OCI-LY7 (cell line): ENCODE results near the gene COMP. TPM values are rescaled to one million over a fixed set of nuclear protein-coding genes. Genes with fewer than 3 reads are reported as not detected.

Experiments
- BruUV-seq: library from RNA; stranded (reverse); fragments of 400-500 nt; replicated peaks from 2 replicates; lab custom pipeline; 2021; lab: Mats Ljungman, UMichigan
- CTCF ChIA-PET: fragments of 300-600 bp; sonication (Branson Sonifier 250); formaldehyde crosslinking; loops from one replicate; lab custom pipeline; 2022; ENCODE audit warnings: antibody characterized with exemption; ENCODE audit not compliant: unreplicated experiment; lab: Charles Lee
- POLR2A ChIA-PET: fragments of 300-600 bp; sonication (Branson Sonifier 250); formaldehyde crosslinking; loops from one replicate; lab custom pipeline; 2022; ENCODE audit warnings: antibody characterized with exemption; lab: Charles Lee
- DNase-seq: peaks from one replicate; pipeline ENCODE4 v3.0.0-alpha.2; 2015; ENCODE audit warnings: low spot score
- H2AFZ ChIP-seq: fragments of 200-600 bp; sonication (generic), shearing (Covaris generic); 2 replicates; pipeline ENCODE4 v1.6.1; 2014; ENCODE audit warnings: mild to moderate bottlenecking, antibody characterized with exemption, low read length, moderate library complexity
- H3K27ac ChIP-seq: fragments of 200-600 bp; sonication (generic); 2 replicates; pipeline ENCODE4 v1.5.1; 2014; ENCODE audit warnings: mixed run types, low read depth, mild to moderate bottlenecking, moderate library complexity, low read length, inconsistent platforms; ENCODE audit not compliant: poor library complexity, severe bottlenecking
- H3K36me3 ChIP-seq: fragments of 200-600 bp; sonication (generic); 2 replicates; pipeline ENCODE4 v1.6.1; 2014; ENCODE audit warnings: mild to moderate bottlenecking, antibody characterized with exemption, low read length, moderate library complexity, mixed read lengths; ENCODE audit not compliant: insufficient read depth
- H3K4me1 ChIP-seq: fragments of 200-600 bp; sonication (generic); 2 replicates; pipeline ENCODE4 v1.5.1; 2014; ENCODE audit warnings: mild to moderate bottlenecking, low read length; ENCODE audit not compliant: insufficient read depth, poor library complexity, severe bottlenecking
- H3K4me2 ChIP-seq: fragments of 200-600 bp; sonication (generic); 2 replicates; pipeline ENCODE4 v1.6.1; 2014; ENCODE audit warnings: mild to moderate bottlenecking, low read length
- H3K4me3 ChIP-seq: fragments of 200-600 bp; sonication (generic); 2 replicates; pipeline ENCODE4 v1.5.1; 2014; ENCODE audit warnings: mild to moderate bottlenecking, low read depth, low read length; ENCODE audit not compliant: poor library complexity, severe bottlenecking
- H3K79me2 ChIP-seq: fragments of 200-600 bp; sonication (generic); 2 replicates; pipeline ENCODE4 v1.6.1; 2016; ENCODE audit warnings: low read depth, mild to moderate bottlenecking, low read length, moderate library complexity, mixed read lengths; ENCODE audit not compliant: insufficient read depth
- H3K9me2 ChIP-seq: fragments of 200-600 bp; sonication (generic); 2 replicates; pipeline ENCODE4 v1.6.1; 2016; ENCODE audit warnings: mild to moderate bottlenecking, low read length, mixed read lengths; ENCODE audit not compliant: insufficient read depth
- H3K9me3 ChIP-seq: fragments of 200-600 bp; sonication (generic); 2 replicates; pipeline ENCODE4 v1.6.1; 2014; ENCODE audit warnings: mild to moderate bottlenecking, mixed run types, low read length, mixed read lengths
- H4K20me1 ChIP-seq: fragments of 200-600 bp; sonication (generic); 2 replicates; pipeline ENCODE4 v1.6.1; 2014; ENCODE audit warnings: mild to moderate bottlenecking, antibody characterized with exemption, low read length, moderate library complexity, mixed read lengths; ENCODE audit not compliant: insufficient read depth
- EZH2phosphoT487 ChIP-seq: fragments of 200-600 bp; sonication (generic); IDR thresholded peaks from 2 replicates; pipeline ENCODE4 v1.6.1; 2018; ENCODE audit warnings: low read depth, borderline replicate concordance, mild to moderate bottlenecking, mixed run types, antibody characterized with exemption, low read length, moderate library complexity, mixed read lengths
- intact Hi-C: fragments of 100-400 bp; cut with micrococcal nuclease; formaldehyde crosslinking; loops from one replicate; pipeline ENCODE4 v1.10.0; 2022; ENCODE audit not compliant: unreplicated experiment
- total RNA-seq, 2 experiments: library from RNA; depleted of rRNA in 1 of 2; stranded (reverse); fragments of >200 nt in 1 of 2; shearing (Covaris generic) in 1 of 2; gene quantifications; 2 replicates each; pipeline ENCODE4 v1.2.3, GENCODE V29; 2014 to 2022
- TF ChIP-seq, protein P1 (sequence below): fragments of 200-600 bp; sonication (generic); conservative IDR thresholded peaks from 2 replicates; pipeline ENCODE4 v1.5.1; 2014; ENCODE audit warnings: mild to moderate bottlenecking, antibody characterized with exemption, low read length, moderate library complexity, mixed read lengths

Gene COMP
- total RNA-seq, 2 experiments from 2014 or later = not detected

DNA sequence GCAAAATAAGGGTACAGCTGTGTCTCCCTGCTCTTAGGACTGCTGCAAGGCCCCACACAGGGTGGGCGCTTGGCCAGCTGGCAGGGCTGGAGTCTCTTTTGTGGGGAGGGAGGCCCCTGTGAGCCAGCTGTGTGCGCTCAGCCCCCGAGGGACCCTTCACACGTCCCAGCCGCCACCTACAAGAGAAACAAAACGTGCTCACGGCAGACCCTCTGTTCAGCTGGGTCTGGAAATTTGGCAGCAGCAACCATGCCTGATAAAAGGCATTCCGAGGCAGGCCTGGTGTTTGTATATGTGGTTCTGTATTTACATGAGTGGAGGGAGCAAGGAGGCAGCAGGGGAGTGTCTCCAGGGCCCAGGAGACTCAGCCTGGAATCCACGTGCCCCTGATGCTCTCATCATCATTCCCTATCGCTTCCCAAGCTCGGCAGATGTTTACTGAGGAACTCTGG, 57.9 kb downstream of the COMP start:
- Histone ChIP-seq H3K4me1 (no peaks in the 10 kb centered on the region), H2AFZ (no peak overlapping the region), H3K27ac (no peak overlapping the region), H3K79me2 (no peaks in the 10 kb centered on the region), H3K9me2 (no peaks in the 10 kb centered on the region), H3K9me3 (no peaks in the 10 kb centered on the region), H3K4me3 (no peak overlapping the region), H3K4me2 (no peak overlapping the region), H4K20me1 (no peaks in the 10 kb centered on the region), H3K36me3 (no peaks in the 10 kb centered on the region)
- BruUV-seq = no TSS peak
- CTCF ChIA-PET = no interaction called here
- TF ChIP-seq EZH2phosphoT487 = no peak
- TF ChIP-seq, protein P1, sequence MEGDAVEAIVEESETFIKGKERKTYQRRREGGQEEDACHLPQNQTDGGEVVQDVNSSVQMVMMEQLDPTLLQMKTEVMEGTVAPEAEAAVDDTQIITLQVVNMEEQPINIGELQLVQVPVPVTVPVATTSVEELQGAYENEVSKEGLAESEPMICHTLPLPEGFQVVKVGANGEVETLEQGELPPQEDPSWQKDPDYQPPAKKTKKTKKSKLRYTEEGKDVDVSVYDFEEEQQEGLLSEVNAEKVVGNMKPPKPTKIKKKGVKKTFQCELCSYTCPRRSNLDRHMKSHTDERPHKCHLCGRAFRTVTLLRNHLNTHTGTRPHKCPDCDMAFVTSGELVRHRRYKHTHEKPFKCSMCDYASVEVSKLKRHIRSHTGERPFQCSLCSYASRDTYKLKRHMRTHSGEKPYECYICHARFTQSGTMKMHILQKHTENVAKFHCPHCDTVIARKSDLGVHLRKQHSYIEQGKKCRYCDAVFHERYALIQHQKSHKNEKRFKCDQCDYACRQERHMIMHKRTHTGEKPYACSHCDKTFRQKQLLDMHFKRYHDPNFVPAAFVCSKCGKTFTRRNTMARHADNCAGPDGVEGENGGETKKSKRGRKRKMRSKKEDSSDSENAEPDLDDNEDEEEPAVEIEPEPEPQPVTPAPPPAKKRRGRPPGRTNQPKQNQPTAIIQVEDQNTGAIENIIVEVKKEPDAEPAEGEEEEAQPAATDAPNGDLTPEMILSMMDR = no peak
- no peak for DNase-seq
- intact Hi-C loops = no loop called here
- POLR2A ChIA-PET = no interaction called here

Other genes starting within 250 kb of the COMP start
- 159 and 200 TPM in 2 replicates for gene FKBP8, start 247.7 kb downstream of the COMP start, total RNA-seq (2014; rRNA removed; shearing (Covaris generic))
- 189 and 201 TPM in 2 replicates for gene FKBP8, start 247.7 kb downstream of the COMP start, total RNA-seq (2022)
- 96.0 and 99.8 TPM in 2 replicates for gene KXD1, start 233.4 kb downstream of the COMP start, total RNA-seq (2014; rRNA removed; shearing (Covaris generic))
- 96.7 and 101 TPM in 2 replicates for gene KXD1, start 233.4 kb downstream of the COMP start, total RNA-seq (2022)
- 1,188 and 1,580 TPM in 2 replicates for gene UBA52, start 219.4 kb downstream of the COMP start, total RNA-seq (2014; rRNA removed; shearing (Covaris generic))
- 1,496 and 1,653 TPM in 2 replicates for gene UBA52, start 219.4 kb downstream of the COMP start, total RNA-seq (2022)
- gene REX1BD, start 202.5 kb downstream of the COMP start, total RNA-seq (2014; rRNA removed; shearing (Covaris generic)) = 122 and 126 TPM in 2 replicates
- 84.6 and 88.8 TPM in 2 replicates for gene REX1BD, start 202.5 kb downstream of the COMP start, total RNA-seq (2022)
- 0.82 TPM in 1 of 2 replicates, not detected in the other for gene CRLF1, start 184.5 kb downstream of the COMP start, total RNA-seq (2014; rRNA removed; shearing (Covaris generic))
- 1.3 and 1.5 TPM in 2 replicates for gene CRLF1, start 184.5 kb downstream of the COMP start, total RNA-seq (2022)
- 0.33 and 1.0 TPM in 2 replicates for gene TMEM59L, start 178.4 kb downstream of the COMP start, total RNA-seq (2014; rRNA removed; shearing (Covaris generic))
- gene TMEM59L, start 178.4 kb downstream of the COMP start, total RNA-seq (2022) = 0.84 and 0.89 TPM in 2 replicates
- 0.75 and 1.0 TPM in 2 replicates for gene KLHL26, start 154.3 kb downstream of the COMP start, total RNA-seq (2014; rRNA removed; shearing (Covaris generic))
- 7.9 and 8.9 TPM in 2 replicates for gene KLHL26, start 154.3 kb downstream of the COMP start, total RNA-seq (2022)
- gene CRTC1, start 107.6 kb downstream of the COMP start, total RNA-seq (2014; rRNA removed; shearing (Covaris generic)) = 3.4 and 4.1 TPM in 2 replicates
- 10.0 and 10.3 TPM in 2 replicates for gene CRTC1, start 107.6 kb downstream of the COMP start, total RNA-seq (2022)
- gene UPF1, start 40.7 kb upstream of the COMP start, total RNA-seq (2014; rRNA removed; shearing (Covaris generic)) = 65.2 and 77.2 TPM in 2 replicates
- gene UPF1, start 40.7 kb upstream of the COMP start, total RNA-seq (2022) = 113 and 122 TPM in 2 replicates
- gene CERS1, start 104.9 kb upstream of the COMP start, total RNA-seq (2014; rRNA removed; shearing (Covaris generic)) = 0.09 TPM in 1 of 2 replicates, not detected in the other
- gene CERS1, start 104.9 kb upstream of the COMP start, total RNA-seq (2022) = not detected in 2 replicates
- gene COPE, start 128.1 kb upstream of the COMP start, total RNA-seq (2014; rRNA removed; shearing (Covaris generic)) = 225 and 255 TPM in 2 replicates
- 231 and 256 TPM in 2 replicates for gene COPE, start 128.1 kb upstream of the COMP start, total RNA-seq (2022)
- 69.3 and 82.4 TPM in 2 replicates for gene DDX49, start 128.4 kb upstream of the COMP start, total RNA-seq (2014; rRNA removed; shearing (Covaris generic))
- gene DDX49, start 128.4 kb upstream of the COMP start, total RNA-seq (2022) = 53.7 and 63.7 TPM in 2 replicates
- gene HOMER3, start 149.9 kb upstream of the COMP start, total RNA-seq (2014; rRNA removed; shearing (Covaris generic)) = 8.6 and 16.1 TPM in 2 replicates
- gene HOMER3, start 149.9 kb upstream of the COMP start, total RNA-seq (2022) = 14.8 and 15.5 TPM in 2 replicates
- gene SUGP2, start 242.2 kb upstream of the COMP start, total RNA-seq (2014; rRNA removed; shearing (Covaris generic)) = 111 and 113 TPM in 2 replicates
- 229 and 288 TPM in 2 replicates for gene SUGP2, start 242.2 kb upstream of the COMP start, total RNA-seq (2022)
- 72.4 and 104 TPM in 2 replicates for gene ARMC6, start 242.3 kb upstream of the COMP start, total RNA-seq (2014; rRNA removed; shearing (Covaris generic))
- gene ARMC6, start 242.3 kb upstream of the COMP start, total RNA-seq (2022) = 53.3 and 63.9 TPM in 2 replicates